Progenitor cell of endocrine pancreas (in vitro differentiated cells): ENCODE results near the gene KICS2. TPM values are rescaled to one million over a fixed set of nuclear protein-coding genes. Genes with fewer than 3 reads are reported as not detected.

Experiments
- DNase-seq: peaks from one replicate; pipeline ENCODE4 v3.0.0; 2021; ENCODE audit warnings: low spot score; ENCODE audit not compliant: unreplicated experiment
- H3K27ac Mint-ChIP-seq: 2 replicates; pipeline ENCODE4 v1.8.0; 2021; ENCODE audit warnings: mild to moderate bottlenecking, moderate library complexity, mixed read lengths
- H3K27me3 Mint-ChIP-seq: 2 replicates; pipeline ENCODE4 v1.8.0; 2021; ENCODE audit warnings: mixed read lengths
- H3K36me3 Mint-ChIP-seq: 2 replicates; pipeline ENCODE4 v1.8.0; 2022; ENCODE audit warnings: mixed read lengths; ENCODE audit not compliant: insufficient read depth
- H3K4me1 Mint-ChIP-seq: 2 replicates; pipeline ENCODE4 v1.8.0; 2021; ENCODE audit warnings: low read depth, mixed read lengths
- H3K4me3 Mint-ChIP-seq: 2 replicates; pipeline ENCODE4 v1.8.0; 2021; ENCODE audit warnings: low read depth, mild to moderate bottlenecking, moderate library complexity, mixed read lengths
- H3K9me3 Mint-ChIP-seq: 2 replicates; pipeline ENCODE4 v1.8.0; 2021; ENCODE audit warnings: low read depth, mixed read lengths
- total RNA-seq: library from RNA; stranded (reverse); gene quantifications from 2 replicates; pipeline ENCODE4 v1.2.1, GENCODE V29; 2021
- TF ChIP-seq, protein P1 (sequence below): fragments of 200-600 bp; sonication (generic); IDR thresholded peaks from one replicate; pipeline ENCODE4 v1.5.0; 2021; ENCODE audit warnings: antibody characterized with exemption, mild to moderate bottlenecking; ENCODE audit not compliant: unreplicated experiment

The KICS2 gene
- total RNA-seq, 1 donor from 2014 or later: 6.4 TPM

DNA sequence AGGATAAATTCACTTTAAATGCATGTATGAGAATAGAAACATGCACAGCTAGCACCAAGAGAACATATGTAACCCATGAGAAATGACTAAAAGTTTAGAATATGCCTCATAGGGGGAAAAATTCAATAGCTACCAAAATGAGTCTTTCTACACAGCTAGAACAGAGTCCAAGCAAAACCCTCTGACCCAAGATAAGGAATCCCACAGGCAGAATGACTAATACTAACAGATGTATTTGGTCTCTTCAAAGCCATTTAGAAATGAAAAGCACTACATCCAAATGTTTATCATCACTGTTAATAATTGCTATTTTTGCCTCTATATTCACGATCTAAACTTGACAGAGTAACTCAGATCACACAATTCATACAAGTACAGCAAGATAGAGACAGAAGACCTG, 44.0 kb downstream of the KICS2 start:
- TF ChIP-seq, protein P1, sequence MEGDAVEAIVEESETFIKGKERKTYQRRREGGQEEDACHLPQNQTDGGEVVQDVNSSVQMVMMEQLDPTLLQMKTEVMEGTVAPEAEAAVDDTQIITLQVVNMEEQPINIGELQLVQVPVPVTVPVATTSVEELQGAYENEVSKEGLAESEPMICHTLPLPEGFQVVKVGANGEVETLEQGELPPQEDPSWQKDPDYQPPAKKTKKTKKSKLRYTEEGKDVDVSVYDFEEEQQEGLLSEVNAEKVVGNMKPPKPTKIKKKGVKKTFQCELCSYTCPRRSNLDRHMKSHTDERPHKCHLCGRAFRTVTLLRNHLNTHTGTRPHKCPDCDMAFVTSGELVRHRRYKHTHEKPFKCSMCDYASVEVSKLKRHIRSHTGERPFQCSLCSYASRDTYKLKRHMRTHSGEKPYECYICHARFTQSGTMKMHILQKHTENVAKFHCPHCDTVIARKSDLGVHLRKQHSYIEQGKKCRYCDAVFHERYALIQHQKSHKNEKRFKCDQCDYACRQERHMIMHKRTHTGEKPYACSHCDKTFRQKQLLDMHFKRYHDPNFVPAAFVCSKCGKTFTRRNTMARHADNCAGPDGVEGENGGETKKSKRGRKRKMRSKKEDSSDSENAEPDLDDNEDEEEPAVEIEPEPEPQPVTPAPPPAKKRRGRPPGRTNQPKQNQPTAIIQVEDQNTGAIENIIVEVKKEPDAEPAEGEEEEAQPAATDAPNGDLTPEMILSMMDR: no peak
- Mint-ChIP-seq H3K9me3 (peaks cover 2% of the 10 kb centered on the region), H3K4me3 (no peak overlapping the region), H3K27me3 (peaks cover 5% of the 10 kb centered on the region), H3K27ac (no peak overlapping the region), H3K36me3 (no peaks in the 10 kb centered on the region), H3K4me1 (peaks cover 6% of the 10 kb centered on the region)
- no peak for DNase-seq

DNA sequence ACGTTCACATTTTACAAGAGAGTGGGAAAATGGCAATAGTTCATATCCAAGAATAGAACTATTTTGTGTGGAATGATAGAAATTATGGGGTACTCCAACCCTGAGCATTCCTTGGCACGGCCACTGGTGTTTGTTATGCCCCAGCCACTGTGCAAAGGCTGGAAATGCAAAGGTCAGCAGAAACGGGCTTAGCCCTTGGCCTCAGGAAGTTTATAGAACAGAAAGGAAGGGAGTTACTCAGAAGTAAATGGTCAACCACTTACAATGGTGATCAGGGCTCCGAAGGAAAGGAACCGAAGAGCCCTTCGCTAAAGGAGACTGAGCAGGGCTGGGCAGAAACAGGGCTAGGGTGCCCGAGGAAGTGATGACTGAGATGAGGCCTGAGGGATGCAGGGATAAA, 45.1 kb downstream of the KICS2 start:
- Mint-ChIP-seq H3K4me1 (peaks cover 6% of the 10 kb centered on the region), H3K9me3 (no peaks in the 10 kb centered on the region), H3K27me3 (peaks cover 5% of the 10 kb centered on the region), H3K4me3 (no peak overlapping the region), H3K36me3 (no peaks in the 10 kb centered on the region), H3K27ac (no peak overlapping the region)
- TF ChIP-seq, protein P1: no peak
- DNase-seq: no peak

DNA sequence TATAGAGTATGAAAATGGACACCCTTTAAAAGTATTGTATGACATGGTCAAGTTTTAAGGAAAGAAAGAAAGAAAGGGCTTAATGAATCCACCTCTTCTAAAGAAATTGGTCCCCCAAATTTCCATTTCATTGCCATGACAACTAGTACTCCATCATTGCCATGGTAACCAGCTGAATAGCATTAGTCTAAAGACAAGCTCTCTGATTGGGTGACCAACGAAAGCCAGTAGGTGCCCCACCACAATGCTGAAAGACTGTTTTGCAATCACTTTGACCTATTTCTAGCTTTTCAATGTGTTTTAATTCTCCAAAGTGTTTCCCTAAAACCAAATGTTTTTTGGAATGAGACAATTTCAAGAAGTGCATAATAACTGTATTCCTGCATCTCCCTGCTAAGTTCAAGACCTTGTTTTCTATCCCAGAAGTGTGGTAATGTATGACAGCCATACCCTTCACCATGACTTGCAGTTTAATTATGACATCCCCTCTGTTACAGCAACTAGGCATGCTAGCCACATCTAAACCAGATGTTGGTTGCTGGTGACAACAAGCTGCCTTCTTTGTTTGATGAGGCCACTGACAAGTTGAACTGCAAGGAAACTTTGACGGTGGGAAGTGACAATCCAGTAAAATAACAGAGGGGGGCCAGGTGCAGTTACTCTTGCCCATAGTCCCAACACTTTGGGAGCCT, 46.7 kb downstream of the KICS2 start:
- no peak for DNase-seq
- no peaks in the 10 kb centered on the region for H3K36me3 Mint-ChIP-seq
- no peak overlapping the region for H3K27ac Mint-ChIP-seq
- TF ChIP-seq, protein P1: no peak
- no peaks in the 10 kb centered on the region for H3K9me3 Mint-ChIP-seq
- H3K4me1 Mint-ChIP-seq: peaks cover 6% of the 10 kb centered on the region
- peaks cover under 1% of the 10 kb centered on the region for H3K27me3 Mint-ChIP-seq
- no peak overlapping the region for H3K4me3 Mint-ChIP-seq

DNA sequence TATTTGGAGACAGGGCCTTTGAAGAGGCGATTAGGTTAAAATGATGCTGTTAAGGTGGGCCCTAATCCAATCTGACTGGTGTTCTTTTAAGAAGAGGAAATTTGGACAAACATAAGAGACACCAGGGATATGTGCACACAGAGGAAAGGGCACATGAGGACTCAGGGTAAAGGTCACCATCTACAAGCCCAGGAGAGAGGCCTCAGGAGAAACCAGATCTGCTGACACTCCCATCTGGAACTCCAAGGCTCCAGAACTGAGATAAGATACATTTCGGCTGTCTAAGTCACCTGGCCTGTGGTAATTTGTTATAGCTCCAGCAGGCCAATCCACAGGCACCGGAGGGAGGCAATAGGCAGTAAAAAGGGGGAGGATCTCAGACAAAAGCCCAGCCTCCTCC, 48.6 kb downstream of the KICS2 start:
- no peak for DNase-seq
- Mint-ChIP-seq H3K36me3 (no peaks in the 10 kb centered on the region), H3K4me1 (peaks cover 6% of the 10 kb centered on the region), H3K9me3 (no peaks in the 10 kb centered on the region), H3K27ac (no peak overlapping the region), H3K27me3 (no peaks in the 10 kb centered on the region), H3K4me3 (no peak overlapping the region)
- TF ChIP-seq, protein P1: no peak

Other genes with a start within 250 kb of the KICS2 start
- gene C12orf56, start 168.5 kb upstream of the KICS2 start, total RNA-seq: 0.84 and 1.00 TPM in 2 replicates
- gene XPOT, start 182.1 kb upstream of the KICS2 start, total RNA-seq: 65.4 and 73.6 TPM in 2 replicates
- 20.2 and 20.4 TPM in 2 replicates for gene TBK1, start 229.8 kb upstream of the KICS2 start, total RNA-seq